Peyer's patch (tissue), 4 donors: Measurements from ENCODE around the gene NOS1AP.

ENCODE experiments used
- CTCF ChIP-seq, 6 experiments: fragments of 450-650 bp in 4 of 6; fragments of 200-600 bp in 2 of 6; sonication (generic) in 1 of 6; IDR thresholded peaks; one replicate each; pipeline ENCODE4 v1.5.1; 2017 to 2019; ENCODE audit warnings: antibody characterized with exemption in 6 of 6, mild to moderate bottlenecking in 3 of 6, moderate library complexity in 1 of 6
- POLR2A ChIP-seq, 2 donors: fragments of 450-650 bp; IDR thresholded peaks; one replicate each; pipeline ENCODE4 v1.5.1; 2017; ENCODE audit warnings: antibody characterized with exemption in 2 of 2, mild to moderate bottlenecking in 2 of 2, moderate library complexity in 2 of 2

DNA sequence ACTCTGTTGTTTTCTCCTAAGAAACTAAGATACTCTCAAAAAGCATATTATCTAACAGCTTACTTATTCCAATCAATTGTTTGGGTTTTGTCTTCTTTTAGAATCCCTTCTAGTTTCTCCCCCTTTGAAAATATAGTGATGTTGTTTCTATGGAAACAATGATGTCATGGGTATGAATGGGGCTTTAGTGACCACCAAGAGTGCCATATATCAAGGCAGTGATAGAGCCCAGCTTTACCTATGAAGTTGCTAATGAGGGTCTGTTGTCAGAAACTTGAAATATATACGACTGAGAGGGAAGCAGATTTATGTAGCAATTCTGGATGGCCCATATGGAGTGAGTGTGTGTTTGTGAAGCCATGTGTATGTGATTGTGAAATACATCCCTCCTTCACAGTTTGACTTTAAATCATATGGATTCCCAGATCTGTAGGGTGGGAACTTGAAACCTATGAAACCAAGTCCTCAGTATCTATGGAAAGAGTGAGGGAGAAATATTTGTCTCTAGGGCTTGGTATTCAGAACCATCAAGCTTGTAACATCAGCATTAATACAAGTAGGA lies 190.5 kb downstream of the NOS1AP start:
- no peak for TF ChIP-seq CTCF (IDR thresholded peaks at IDR 0.05)
- TF ChIP-seq POLR2A (IDR thresholded peaks at IDR 0.05), result no peak
